Superior temporal gyrus (tissue), 1 donor: Measurements from ENCODE around the gene CCDC91.
"Not testable (repeated sequence)": the region's sequence is repeated elsewhere in the genome, so short reads cannot be mapped to it uniquely, and the experiment has no call there.

Source experiments
- DNase-seq: peaks from one replicate; pipeline ENCODE4 v3.0.0-alpha.2; 2016; ENCODE audit errors: extremely low spot score

CCDC91 gene

DNA sequence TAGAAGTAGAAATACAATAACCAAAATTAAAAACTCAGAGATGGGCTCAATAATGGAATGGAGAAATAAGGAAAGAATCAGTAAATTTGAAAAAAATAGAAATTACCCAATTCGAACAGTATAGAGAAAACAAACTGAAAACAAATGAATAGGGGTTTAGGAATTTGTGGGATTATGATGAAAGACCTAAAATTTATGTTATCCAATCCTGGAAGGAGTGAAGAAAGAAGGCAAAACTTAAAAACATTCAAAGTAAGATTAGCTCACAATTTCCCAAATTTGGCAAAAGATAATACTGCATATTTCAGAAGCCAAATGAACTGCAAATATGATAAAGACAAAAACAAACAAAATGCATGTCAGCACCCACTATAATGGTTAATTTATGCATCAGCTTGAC, 177.1 kb downstream of the CCDC91 start:
- DNase-seq: no peak

DNA sequence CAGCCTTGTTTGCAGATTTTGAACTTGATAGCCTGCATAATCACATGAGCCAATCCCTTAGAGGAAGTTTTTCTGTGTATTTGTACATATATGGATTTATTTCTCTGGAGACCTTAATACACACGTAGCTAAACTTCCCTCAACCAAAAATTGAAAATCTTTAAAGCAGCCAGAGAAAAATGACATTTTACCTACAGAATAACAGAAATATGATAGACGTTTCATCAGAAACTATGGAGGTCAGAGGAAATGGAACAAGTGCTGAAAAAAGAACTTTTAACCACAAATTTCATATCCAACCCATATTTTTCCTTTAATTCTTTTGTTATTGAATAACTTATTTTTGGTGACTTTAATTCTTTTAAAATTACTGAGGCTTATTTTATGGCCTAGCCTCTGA, 177.7 kb downstream of the CCDC91 start:
- DNase-seq: no peak

DNA sequence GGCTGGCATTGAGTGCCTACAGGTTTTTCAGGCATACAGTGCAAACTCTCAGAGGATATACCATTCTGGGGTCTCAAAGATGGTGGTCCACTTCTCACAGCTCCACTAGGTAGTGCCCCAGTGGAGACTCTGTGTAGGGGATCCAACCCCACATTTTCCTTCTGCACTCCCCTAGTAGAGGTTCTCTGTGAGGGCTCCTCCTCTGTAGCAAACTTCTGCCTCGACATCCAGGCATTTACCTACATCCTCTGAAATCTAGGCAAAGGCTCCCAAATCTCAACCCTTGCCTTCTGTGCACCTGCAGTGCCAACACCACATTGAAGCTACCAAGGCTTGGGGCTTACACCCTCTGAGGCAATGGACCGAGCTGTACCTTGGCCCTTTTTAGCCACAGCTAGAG, 179.2 kb downstream of the CCDC91 start:
- no peak for DNase-seq

DNA sequence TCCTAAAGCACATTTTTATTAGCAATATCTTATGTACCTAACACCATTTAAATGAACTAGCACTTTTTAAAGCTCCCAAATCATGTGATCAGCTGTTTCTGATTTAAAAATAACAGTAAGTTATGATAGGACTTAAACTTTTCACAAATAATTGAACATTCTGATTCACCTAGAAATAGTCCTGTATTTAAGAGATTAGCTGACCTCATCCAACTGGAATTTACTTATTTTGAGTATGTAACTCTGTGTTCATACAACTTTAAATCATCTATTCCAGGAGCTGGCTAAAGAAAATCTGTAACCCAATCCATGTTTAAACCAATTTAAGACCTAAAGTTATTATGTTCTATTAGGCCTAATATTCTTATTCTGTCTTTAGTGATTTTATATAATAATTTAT, 184.3 kb downstream of the CCDC91 start:
- no peak for DNase-seq

DNA sequence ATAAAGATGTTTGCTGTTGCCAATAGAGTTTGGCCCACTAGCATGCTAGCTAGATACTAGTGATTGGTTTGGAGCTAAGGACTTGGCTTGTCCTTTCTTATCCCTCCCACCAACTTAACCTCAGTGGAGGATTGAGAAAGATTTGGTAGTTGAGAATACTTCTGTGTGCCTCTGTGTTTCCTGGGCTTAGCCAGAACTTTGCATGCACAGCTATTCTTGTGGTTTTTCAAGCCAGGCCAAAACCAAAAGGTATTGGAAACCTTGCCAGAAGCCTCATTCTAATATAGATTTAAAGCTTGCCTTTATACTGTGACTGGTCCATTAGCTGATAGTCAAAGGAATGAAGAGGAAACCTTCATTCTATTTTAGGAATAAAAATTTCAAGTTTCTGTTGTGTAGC, 188.5 kb downstream of the CCDC91 start:
- no peak for DNase-seq

DNA sequence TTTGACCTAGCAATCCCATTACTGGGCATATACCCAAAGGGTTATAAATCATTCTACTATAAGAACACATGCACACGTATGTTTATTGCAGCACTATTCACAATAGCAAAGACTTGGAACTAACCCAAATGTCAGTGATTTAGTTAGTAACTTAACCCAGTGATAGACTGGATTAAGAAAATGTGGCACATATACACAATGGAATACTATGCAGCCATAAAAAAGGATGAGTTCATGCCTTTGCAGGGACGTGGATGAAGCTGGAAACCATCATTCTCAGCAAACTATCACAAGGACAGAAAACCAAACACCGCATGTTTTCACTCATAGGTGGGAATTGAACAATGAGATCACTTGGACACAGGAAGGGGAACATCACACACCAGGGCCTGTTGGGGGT, 189.5 kb downstream of the CCDC91 start:
- DNase-seq: not testable (repeated sequence)

DNA sequence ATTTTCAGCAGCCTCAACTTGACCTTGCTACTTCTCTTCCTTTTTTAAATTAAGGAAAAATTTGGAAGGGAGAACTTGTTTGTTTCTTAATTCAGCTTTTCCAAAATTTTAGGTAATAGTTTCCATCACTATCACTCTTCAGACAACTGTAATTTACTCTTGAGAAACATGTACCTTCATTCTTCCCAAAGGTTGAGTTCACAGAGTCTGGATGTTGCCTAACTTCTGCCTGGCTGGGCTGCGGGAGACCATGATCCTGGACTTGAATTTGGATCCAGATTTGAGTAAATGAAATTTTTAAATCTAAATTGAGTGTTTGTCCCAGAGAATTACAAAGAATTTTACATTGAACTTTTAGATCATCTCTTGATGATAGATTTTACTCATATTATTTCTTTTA, 193.1 kb downstream of the CCDC91 start:
- DNase-seq: no peak

DNA sequence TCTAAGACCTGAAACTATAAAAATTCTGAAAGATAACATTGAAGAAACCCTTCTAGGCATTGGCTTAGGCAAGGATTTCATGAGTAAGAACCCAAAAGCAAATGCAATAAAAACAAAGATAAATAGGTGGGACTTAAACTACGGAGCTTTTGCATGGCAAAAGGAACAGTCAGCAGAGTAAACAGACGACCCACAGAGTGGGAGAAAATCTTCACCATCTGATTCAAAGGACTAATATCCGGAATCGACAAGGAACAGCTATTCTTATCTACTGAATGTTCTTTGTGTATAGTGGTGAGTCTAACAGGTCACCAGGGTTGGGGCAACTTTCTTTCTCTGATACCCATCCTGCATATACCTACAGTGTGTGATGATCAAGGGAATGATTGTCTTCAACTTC, 198.6 kb downstream of the CCDC91 start:
- DNase-seq: no peak

DNA sequence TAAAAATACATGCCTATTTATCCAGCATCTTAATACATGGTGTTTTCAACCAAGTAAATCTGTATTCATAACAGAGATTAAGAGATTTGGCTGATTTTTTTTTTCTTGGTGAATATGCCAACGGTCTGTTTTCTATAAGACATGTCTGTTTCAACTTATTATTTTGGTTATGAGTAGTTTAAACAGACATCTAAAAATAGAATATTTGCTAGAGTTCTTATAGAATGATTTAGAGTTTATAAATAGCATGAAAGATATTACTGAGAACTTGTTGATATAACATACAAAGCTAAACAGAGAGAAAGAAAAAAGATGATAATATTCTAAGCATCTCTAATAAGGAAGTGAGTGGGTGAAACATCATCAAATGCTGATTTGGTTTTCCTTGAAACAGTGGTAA, 199.9 kb downstream of the CCDC91 start:
- no peak for DNase-seq

DNA sequence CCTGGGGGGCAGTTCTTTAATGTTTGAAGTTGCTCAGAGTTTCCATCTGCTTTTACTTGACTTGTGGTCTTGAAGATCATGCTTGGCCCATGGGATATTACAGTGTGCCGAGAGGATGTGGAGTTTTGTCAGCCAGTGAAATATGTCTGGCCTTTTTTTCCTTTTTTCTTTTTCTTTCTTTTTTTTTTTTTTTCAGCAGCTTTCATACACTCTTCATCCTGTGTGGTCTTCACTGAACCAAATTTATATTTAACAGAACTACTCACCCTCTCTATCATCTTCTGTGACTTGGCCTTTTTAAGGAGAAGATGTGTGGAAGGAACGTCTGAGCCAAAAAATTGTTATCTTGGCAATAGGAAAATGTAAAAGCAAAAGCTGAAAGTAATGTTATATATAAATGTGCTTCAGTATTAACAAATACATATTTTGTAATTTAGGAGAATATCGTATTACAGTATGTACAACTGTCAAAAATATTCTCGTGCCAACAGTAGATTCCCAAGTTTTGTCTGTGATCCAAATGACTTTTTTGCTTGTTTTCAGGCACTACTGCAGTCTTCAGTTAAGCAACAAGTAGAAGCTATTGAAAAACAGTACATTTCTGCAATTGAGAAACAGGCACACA, 200.6 kb downstream of the CCDC91 start:
- no peak for DNase-seq

DNA sequence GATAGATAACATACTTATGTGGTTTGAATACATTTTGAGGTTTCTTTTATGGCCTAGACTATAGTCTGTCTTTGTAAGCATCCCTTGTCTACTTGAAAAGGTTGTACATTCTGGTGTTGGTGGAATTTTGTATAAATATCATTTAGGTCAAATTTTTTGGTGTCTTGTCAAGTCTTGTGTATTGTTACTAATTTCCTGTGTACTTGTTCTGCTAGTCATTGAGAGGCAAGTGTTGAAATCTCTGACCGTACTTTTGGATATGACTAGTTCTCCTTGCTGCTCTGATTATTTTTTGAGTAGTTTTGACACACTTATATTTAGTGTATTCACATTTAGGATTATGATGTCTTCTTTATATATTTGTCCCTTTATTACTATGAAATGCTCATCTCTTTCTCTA, 219.6 kb downstream of the CCDC91 start:
- DNase-seq: no peak

DNA sequence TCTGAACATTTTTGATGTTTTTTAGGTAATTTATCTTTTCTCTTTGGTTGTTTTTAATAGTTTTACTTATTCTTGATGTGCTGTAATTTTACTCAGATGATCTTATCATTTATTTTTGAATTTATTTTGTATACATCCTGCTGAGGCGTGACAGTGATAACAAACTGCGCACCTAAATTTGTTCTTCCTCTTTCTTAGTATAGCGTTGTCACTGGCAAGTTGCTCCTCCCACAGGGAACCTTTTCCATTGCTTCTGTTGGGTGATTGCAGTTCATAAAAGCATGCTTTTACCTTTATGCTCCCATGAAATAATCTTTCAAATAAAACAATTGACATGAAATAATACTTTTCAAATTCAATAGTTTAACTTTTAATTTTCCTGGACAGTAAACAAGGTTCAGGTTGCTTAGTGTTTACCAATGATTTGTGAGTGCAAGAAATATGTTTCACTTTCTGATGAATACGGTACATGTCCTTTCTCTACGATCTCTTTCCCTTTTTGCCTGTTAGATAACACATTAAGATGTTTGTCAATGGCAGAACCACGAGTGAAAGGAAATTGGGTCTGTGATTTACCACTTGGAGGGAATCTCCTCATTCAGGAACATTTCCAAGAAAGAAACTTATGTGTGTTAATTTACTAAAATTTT, 223.3 kb downstream of the CCDC91 start:
- DNase-seq: no peak

DNA sequence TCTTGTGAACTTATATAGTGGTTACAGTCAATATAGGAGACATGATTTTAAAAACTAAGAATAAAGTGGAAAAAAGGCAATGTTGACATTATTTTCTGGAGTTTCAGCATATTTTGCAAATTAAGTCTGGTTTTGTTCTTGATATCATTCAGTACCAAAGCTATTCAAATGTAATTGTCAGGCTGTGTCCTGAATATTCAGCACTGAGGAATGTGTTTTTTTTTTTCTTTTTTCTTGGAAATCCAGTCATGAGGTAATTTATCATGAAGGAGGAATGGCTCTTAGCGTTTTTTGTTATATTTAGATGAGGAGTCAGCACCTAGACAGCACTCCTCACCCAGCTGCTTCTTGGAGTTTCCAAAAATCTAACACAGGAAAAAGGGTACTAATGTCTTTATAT, 225.5 kb downstream of the CCDC91 start:
- no peak for DNase-seq

DNA sequence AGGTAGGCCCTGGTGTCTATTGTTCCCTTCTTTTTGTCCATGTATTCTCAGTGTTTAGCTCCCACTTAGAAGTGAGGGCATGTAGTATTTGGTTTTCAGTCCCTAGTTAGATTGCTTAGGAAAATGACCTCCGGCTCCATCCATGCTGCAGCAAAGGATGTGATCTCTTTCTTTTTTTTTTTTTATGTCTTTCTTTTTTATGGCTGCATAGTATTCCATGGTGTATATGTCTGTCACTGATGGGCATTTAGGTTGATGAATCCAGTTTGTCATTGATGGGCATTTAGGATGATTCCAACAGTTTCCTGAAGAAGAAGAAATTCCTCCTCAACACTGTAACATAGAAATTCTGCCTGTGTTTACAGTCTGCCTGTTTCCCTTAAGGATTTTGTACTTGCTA, 231.1 kb downstream of the CCDC91 start:
- no peak for DNase-seq

DNA sequence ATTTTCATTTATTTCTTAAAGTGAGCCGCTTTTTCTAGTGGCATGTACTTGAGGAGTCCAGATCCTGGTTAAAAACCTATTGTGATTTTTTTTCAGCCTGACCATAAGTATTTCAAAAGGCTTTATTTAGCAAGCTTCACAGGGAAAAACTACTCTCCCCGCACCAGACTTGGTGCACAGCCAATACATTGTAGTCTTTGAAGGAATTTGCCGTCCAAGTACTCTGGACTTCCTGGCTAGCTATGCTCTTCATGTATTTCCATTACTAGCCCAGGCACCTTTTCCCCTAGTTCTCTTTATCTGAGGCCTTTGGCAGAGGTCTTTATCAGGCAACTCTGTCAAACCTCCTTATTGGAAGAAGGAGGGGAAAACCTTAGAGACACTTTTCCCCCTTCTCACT, 234.7 kb downstream of the CCDC91 start:
- no peak for DNase-seq

DNA sequence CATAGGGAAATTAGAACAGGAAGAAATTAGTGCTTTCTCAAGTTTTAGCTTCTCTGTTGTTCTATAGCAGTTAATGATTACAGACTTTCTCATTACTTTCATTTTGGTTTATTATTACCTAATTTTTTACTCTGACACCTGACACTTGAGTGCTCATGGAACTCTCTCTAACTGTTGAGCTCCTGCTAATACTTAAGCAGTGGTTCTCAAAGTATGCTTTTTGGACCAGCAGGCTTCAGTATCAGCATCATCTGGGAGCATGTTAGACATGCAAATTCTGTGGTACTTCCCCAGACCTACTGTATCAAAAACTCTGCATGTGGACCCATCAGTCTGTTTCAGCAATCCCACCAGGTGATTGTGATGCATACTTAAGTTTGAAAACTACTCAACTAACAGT, 235.3 kb downstream of the CCDC91 start:
- DNase-seq: no peak

DNA sequence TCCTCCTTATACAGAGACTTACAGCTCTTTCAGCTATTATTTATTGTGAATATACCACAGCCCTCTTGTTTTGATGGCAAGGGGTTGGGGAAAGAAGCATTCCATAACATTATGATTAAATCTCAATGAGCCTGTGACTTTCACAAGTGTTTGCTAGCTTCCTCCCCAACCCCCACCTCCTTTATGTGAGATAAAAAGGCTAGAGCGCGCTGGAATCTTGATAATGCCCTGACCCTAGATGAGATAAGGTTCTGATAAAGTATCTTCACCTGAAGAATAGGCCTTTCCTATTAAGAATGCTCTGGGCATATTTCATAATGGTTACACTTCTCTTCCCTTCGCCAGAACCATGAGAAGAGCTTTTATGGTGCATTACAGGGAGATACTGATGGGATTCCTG, 236.8 kb downstream of the CCDC91 start:
- no peak for DNase-seq

DNA sequence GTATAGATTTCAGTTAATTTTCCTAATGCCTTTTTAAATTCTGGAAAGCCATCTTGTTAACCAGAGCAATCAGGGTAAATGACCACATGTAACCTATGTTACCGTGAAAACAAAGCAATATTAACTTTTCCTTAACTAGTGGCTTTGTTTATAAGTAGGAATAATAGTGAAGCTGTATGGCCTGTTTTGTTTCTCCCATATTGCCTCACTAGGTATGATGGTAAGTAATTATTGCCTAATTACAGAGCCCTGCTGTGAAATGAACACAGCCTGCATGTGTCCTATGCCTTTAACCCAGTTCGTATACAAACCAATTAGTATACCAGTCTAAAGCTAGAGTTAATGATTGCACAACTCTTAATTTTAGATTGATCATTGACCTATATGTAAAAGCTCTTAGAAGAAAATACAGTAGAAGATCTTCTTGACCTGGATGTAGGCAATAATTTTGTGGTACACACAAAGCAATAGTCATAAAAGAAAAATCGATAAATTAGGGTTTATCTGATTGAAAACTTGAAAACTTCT, 249.9 kb downstream of the CCDC91 start:
- DNase-seq: no peak

DNA sequence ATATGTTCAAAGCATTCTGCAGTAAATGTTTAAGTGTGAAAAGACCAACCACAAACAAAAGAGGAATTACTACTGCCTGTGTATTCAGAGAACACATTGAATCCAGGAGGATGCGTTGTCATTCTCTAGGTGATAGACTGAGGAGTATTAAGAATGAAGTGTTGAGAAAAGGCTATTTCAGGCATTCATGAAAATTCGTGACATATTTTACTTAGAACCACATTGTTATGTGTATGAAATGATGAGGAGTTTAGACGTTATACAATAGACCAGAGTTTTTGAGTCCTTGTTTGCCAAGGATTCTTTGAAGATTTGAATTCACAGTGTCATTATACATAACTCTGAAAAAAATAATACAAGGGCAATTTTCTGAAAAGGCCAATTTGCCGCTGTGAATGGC, 251.8 kb downstream of the CCDC91 start:
- no peak for DNase-seq

DNA sequence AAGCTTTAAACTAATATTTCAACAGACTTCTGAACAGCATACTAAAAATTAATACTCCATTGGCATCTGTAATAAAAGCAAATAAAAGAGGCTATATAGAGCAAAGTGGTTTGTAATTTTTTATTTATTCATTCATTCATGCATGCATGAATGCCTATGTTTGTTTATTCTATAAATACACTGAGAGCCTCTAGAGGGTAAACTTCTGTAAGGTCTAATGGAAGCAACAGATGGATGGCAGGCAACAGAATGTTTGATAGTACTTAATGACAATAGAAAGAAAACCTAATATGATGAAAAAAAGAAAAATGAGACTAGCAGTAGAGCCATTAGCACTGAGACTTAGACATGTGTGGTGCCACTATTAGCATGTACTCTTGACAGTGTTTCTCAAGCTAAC, 253.1 kb downstream of the CCDC91 start:
- DNase-seq: no peak

DNA sequence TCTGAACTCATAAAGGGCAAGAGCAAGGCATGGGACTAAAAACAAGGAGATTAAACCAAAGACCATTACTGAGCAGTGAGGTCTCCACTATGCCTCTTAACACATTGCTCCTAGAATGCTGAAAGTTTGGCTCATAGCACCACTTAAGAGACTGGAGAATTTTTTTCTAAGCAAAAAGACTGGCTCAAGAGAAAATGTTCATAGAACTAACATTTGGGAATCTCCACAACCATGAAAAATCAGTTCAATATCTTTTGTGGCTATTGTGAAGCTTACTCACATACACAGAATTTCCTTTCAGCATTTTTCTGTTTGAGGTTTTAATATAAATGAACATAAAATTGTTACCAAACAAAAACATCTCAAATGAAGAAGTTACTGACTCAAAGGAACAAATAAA, 255.8 kb downstream of the CCDC91 start:
- no peak for DNase-seq

DNA sequence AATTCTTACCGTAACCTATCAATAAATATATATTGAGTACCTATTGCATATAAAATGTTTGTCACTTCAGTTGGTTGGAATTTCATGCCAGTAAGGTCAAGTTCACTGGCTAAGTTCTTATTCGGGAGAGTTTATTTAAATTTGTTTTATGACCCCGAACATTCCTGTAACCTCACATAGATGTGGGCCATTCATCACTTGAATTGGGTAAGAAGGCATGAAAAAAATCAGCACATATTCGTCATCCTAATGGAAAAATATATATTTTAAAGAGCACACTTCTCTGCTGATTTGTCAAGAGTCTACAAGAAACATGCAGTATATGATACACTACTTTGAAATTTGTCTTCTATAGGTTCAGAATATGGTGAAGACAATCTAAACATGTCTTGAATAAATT, 263.4 kb downstream of the CCDC91 start:
- no peak for DNase-seq

DNA sequence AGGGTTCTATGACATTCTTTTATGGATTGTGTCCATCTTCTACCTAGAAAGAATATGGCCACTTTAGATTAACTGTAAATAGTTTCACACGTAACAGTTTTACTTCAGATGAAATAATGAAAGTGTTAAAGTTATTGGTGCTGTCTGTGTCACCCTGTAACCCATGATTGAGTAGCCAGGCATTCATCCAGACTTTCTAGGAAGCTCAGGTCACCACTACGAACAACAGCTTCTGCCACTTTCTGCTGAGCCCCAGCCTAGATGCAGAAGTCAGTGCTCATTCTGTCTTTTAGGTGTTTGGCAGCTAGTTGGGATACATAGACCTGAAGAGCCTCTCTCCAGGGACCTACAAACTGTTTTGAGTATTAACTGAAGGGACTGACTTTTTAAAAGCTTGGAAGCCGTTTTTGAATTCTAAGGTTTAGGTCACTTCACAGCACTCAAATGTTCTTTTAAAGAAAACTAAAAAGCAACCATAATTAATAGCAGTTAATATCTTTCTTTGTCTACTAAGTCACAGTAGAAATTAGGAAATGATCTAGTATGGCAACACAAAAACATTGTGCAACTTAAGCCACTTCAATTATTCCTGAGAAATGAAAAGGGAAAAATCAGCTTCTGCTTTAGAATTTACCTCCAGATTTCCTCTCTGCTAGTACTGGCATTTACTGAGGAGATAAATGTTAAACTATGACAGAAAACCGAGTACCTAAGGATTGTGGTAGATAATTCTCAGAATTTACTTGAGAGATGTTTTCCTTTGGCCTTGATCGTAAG, 266.9 kb downstream of the CCDC91 start:
- no peak for DNase-seq
